SK-N-DZ (cell line): ENCODE measurements around the gene SAP30BP.

Source experiments
- DNase-seq: peaks from one replicate; pipeline ENCODE4 v3.0.0-alpha.2; 2015; ENCODE audit warnings: low spot score

The SAP30BP gene

DNA sequence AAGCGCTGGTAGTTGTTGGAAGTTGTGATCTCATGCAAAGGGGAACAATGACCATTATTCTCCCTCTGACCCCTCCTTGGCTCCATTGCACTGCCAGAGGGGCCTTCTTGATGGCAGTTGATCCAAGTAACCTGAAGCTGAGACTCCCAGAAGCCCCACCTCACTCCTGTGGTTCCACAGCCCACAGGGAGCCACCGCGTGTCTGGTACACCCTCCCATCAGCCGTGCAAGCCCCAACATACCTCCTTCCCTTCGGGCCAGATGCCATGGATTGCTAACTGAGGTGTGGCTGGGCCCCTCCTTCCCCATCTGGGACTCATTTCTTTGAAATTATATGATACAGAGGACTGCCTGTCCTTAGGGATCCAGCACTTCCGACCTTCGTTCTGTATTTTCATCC is 17.8 kb downstream of the SAP30BP start:
- no peak for DNase-seq

DNA sequence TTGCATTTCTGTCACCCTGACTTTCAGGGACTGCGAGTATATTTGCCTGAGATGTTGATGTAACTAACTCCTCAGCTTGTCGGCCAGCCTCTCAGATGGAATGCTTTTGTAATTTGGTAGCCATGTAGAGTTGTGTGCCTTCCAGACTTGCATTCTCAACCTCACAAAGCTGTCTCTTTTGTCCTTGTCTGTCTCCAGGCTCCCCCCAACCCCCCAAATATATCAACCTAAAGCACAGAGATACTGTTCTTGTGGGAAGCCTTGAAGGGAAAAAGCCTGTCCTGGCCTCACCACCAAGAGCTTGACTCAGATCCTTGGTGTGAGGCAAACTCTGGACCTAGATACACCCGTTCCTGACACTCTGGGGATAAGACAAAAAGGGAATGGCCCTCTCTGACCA is 18.4 kb downstream of the SAP30BP start:
- no peak for DNase-seq

DNA sequence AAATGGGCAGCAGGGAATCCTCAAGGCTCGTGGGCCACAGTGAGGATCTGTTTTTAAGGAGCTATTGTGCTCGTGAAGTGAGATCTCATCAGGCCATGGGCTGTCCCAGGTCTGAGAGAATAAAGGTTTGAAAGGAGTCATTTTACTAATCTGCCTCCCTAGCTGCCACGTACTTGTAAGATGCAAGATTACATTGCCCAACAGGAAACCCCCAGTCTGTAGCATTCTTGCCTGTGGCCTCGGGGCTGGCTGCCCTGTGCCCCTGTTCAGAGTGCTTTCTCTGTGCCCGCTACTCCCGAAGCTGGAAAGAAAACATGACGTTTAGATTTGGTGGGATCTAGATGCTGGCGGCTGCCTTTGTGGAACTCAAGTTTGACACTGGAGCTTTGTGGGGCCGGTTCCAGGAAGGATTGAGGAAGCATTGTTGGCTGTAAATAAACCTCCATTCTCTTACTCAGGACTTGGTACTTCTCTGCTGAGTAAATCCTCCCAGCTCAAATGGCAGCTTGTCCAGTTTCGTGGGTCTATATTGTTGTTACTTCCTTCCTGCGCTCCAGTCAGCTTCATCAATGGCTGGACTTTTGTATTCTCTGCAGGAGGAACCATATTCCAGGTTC is 21.2 kb downstream of the SAP30BP start:
- DNase-seq = no peak

DNA sequence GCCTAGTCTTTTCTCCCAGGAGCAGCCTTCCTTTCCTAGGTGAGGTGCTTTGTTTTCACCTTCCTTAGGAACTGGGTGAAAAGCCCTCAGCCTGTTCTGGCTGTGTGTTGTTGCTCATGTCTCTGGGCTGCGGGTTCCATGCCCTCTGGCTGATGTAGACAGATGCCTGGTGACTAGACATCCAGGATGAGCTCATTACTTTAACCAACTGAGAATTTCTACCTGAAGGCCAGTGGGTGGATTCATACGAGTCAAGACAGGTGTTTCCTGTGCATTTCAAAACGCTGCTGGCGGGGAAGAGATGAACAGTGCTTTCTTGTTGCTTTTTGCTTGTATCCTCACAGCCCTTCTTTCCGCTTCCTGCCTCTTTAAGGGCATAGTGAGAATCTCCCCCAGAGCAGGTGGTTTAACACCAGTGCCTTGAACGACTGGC is 22.3 kb downstream of the SAP30BP start:
- no peak for DNase-seq

DNA sequence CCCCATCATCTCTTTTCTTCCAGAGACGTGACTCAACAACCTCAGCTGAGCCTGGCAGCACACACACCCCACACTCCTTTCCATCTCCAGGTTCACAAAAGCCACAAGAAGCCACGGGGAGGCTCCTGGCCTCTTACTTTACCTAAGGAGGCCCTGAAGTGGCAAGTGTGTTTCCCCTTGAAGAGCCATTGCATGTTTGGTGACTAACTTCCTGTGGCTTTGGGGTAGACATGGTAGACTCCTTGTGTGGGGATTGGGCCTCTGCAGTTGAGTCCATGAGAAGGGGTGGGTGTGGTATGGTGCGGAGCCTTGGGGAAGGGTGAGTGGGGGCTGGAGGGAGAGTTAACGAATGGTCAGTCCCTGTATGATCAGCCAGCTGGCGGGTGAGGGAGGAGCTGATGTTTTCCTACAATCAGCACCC is 24.2 kb downstream of the SAP30BP start:
- no peak for DNase-seq

DNA sequence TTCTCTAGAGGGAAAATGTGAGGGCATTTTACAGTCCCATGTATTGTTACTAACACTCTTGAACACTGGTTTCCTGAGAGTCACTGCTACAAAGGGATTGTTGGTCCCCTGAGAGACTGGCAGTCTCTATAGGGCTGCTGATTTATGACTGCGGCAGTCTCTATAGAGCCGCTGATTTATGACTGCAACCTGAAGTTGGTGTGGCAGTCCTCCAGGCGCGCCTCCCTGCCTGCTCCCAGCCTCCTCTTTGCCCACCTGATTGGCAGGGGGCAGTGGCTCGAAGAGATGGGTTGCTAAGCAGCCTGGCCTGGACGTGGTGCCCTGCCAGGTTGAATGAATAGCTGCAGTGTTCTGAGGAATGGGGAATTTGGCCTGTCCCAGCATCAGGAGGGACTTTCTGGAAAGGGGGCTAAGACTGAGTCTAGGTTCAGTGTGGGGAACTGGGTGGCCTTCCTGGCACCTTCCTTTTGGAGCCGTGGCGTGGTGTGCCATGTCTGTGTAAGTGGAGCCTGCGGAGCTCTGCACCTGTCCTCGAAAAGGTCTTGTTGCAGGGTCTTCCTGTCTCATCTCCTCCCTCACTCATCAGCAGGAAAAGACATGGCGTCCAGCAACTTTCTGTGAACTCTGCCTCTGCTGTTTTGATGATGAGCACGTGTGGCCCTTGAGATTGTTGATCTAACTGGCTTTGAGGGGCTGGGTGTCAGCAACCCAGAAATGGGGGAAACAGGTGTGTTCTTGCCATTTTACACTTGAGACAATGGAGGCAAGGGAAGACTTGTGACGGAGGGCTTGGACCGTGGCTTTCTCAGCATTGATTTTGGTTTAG is 24.9 kb downstream of the SAP30BP start:
- no peak for DNase-seq

DNA sequence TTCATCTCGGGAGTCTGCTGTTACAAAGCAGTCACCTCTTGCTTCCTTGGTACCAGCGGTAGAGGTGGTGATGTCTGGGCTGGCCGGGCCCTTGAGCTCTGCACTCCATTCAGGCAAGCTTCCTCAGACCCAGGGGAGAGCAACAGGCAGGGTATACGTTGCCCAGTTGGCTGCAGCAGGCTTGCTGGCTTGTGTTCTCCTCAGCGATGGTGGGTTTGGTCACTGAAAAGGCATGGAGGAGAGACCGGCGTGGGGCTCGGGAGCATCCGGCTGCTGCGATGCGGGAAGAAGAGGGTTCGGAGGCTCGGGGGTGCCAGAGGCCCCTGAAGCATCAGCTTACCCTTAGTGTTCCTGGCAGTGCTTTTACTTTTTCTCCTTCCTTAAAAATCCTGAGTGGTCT is 25.8 kb downstream of the SAP30BP start:
- DNase-seq = no peak

DNA sequence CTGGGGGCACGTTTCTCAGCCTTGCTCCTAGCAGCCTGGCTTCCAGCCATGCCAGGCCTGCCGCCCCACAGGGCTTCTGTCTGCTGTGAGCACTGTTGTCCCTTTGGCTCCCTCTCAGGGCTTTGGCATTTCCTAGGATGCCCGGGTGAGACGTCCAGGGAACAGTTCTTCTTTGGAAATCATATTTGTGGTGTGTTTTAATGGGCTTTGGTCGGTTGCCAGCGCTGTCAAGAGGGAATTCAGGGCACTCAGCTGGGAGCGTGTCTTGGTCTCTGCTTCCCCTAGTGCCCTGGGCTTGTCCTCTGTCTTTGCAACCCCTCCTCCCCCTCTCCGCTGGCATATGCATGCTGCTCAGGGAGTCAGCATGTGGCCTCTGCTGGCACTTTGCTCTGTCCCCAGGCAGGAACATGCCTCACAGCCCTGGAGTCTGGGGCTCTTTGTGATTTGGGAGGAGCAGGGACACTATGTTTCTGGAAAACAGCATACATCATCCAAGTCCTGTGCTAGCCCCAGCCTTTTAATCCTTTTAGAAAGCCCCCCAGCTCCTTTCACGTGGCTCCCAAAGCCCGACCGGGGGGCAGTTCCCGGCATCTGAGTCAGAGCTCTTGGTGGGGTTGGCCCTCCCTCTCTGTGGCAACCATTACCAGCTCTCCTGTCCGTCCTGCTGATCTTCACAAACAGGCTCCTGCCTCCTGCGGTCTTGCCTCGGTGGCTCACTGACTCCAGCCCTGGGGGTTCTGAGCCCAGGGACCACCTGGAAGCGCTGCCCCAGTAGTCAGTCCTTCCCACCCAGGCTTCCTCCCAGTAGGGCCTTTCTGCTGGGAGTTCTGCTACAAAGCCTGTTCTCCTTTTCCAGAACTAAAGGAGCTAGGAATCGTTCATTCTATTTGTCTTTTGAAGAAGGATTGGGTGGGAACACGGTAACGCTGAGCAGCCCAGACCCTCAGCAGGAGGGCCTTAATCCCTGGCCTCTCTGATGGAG is 26.7 kb downstream of the SAP30BP start:
- no peak for DNase-seq

DNA sequence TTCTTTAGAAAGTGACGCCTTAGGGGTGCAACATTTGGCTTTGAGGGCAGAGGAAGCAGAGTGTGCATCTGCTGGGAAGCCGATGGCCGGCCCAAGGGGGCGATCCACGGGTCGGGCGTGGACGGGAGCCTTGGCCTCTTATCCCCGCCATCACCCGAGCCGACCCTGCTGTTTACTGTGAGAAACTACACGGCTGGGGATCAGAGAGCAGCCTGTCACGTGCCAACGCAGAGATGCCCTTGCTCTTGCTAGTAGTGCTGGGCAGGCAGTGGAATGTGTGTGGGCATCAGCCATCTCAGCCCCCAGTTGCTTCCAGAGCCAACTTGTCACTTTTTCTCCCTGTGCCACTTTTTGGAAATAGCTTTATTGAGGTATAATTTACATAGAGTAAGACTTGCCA is 27.4 kb downstream of the SAP30BP start:
- no peak for DNase-seq

DNA sequence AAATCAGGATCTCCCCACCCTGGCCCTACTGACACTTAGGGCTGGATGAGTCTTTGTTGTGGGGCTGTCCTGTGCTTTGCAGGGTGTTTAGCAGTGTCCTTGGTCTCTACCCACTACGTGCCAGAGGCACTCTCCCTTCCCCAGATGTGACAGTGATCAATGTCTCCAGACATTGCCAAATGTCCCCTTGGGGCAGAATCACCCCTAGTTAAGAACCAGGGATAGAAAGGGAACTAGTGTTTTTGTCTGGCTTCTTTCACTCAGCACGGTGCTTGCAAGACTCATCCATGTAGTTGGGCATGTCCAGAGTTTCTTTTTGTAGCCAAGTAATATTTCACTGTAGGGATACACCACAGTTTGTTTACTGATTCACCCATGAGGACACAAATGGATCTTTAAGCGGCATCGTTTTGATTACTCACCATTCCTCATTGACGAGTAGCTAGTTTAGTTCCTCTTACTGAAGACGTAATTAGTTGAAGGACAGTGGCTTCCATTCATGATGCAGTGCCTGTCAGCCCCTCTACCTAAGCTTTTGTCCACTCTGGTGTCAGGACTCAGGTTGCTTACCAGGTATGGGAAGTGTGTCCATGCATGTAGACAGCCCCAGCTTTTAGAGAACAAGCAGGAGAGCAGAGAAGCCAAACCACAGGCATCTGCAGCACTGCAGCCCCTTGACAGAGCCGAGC is 28.1 kb downstream of the SAP30BP start:
- DNase-seq = no peak

DNA sequence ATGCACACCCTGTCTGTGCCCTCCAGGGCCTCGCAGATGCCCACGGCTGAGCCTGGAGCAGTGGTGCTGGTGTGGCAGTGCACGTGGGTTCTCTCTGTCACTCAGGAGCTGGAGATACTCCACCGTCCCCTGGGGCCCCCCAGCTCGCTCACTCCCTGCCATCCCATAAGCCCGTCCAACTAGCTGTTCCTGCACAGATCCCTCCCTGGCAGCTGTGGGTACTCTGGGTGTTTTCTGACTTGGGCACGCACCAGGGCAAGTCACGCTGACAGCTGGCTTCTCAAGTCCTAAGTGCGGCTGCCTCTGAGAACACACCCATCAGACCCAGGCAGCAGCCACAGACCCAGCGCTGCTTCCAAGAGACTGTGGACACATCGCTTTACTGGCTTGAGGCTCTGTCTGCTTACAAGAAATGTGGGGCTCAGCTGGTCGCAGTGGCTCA is 28.7 kb downstream of the SAP30BP start:
- no peak for DNase-seq

DNA sequence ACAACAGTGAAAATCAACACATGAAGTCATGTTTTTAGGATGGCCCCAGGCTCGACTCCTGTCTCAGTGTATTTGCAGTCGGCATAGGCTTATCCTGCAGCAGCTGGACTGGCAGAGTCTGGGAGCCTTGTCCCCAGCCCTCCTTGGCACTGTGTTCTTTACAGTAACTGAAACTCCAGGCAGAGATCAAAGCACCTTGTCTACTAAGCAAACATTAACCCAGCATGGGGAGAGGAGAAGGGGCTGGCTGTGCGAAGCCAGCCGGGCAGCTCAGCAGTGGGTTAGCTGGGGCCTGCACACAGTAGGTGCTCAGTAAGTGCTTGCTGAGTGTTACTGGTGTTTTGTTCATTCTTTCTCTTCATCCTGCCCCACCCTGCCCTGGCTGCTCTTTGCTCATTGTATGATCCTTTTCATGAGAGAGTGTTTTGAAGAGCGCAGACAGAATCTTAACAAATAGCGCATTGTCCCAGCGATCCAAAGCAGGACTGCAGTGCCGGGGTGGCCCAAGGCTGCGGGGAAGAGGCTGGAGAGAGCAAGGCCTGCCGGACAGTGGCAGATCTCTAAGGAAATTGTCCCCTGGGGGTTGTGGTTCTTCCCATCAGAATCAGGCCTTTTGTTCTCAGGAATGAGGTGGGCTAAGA is 30.6 kb downstream of the SAP30BP start:
- no peak for DNase-seq

DNA sequence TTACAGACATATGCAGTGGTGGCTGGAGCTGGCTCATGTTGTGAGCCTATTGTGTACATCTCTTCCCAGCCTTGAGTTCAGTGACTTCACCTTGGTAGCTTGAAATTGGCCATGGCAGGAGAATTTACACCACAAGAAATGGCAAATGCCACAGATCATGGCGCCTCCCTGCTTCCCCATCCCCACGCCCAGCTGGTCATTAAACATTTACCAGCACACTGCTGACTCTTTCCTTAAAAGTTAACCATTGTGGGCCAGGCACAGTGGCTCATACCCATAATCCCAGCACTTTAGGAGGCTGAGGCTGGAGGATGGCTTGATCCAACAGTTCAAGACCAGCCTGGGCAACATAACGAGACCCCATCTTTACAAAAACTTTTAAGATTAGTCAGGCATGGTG is 31.5 kb downstream of the SAP30BP start:
- no peak for DNase-seq

DNA sequence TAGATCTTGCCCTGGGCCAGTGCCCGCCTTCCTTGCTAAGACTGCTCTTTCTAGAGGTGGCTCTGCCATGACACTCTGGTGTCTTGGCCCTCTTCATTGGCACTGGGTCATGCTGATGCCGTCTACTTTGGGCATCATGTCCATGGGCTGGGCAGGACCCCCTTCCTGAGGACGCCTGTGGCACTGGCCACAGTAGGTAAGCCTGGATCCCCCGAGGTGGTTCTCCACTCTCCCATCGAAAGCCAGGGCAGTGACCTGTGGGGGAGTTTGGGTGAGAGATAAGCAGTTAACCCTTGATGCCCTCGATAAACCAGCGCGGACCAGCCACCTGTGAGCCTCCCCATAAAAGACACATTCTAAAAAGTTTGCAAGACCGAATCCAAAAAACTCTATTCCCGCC is 34.1 kb downstream of the SAP30BP start:
- DNase-seq = no peak

DNA sequence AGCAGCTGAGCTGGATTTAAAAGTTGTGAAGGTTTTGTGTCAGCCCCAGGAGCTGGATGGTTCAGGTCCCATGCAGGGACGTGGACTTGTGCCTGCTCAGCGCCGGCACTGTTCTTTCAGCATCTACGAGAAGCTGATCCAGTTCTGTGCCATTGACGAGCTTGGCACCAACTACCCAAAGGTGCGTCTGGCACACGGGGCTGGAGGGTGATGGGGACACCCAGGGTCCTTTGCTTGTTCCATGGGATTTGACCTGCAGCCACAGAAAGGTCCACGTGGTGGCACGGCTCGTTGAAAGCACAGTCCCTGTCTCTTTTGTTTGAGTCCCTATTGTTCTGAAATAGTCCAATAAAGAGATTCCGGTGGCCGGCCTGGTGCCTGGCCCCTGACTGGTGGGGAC is 36.1 kb downstream of the SAP30BP start:
- DNase-seq = no peak

DNA sequence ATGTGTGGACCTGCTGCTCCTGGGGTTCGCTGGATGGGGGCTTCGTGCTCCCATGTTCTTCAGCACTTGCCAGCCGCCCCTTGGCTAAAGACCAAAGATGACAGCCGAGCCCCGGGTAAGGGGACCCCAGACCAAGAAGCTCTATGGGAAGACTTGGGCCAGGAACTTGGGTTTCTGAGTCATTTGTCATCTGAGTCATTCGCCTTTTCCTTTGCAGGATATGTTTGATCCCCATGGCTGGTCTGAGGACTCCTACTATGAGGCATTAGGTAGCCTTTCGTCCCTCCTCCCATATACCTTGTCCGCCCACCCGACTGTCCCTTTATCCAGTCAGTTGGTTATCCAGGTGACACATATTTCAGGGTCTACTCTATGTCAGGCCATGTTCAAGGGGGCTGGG is 36.5 kb downstream of the SAP30BP start:
- DNase-seq = no peak

DNA sequence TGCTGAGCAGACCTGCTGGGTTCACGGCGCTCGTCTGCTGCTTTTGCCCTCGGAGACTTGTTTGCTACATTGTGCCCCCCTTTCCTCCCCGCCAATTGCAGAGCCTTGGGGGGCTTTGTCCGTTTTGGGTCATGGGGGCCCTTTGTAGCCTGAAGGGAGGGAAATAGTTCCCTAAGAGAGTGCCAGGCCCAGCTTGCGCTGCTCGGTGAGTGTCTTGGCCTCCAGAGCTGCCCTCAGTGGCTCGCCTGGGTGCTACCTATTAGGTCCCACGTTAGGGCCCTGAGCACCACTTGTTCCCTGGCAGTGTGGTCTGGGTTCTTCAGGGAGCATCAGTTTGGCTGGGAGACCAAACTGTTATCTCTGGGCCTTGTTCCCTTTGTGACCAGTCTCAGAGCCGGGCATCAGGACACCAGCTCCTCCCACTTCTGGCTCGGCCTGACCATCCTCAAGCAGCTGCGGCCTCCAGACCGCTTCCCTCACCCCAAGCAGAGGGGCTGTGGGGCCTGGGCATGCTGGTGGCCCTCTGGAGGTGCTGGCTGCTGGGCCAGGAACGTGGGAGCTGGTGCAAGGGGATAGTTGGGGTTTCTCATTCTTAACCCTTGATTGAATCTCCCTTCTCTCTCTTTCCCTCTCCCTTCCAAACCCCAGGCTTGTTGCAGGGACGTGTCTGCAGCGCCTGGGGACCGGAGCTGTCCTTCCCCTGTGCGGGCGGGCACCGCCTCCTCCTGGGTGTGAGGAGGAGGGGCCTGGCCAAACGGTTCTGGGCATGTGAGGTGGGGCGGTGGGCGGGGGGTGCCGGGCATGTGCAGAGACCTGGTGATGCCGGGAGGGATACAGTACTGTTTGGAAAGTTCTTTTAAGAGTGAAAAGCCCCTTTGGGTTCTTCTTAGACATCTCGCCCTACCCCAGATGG is 38.1 kb downstream of the SAP30BP start:
- DNase-seq = no peak

DNA sequence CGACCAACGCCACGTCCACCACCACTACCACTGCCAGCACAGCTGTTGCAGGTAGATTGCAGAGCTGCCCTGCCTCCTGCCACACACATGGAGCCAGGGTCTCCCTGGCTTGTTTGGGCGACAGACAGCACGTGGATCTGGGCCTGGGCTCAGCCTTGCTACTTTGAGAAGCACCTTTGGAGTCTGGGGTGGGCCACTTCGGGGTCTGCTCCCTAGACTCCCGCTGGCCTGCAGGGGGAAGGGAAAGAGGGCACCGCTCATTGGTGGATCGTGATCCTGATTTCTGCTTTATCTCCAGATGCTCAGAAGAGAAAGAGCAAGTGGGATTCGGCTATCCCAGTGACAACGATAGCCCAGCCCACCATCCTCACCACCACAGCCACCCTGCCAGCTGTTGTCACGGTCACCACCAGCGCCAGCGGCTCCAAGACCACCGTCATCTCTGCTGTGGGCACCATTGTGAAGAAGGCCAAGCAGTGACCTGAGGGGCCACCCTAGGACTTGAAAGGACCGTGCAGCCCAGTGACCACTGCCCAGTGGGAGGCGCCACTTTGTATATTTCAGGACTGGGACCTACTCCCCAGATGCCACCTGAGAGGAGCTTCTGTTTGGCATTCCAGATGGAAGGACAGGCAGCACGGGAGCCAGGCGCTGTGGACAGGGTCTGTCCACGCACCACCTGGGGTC is 39.0 kb downstream of the SAP30BP start:
- no peak for DNase-seq

DNA sequence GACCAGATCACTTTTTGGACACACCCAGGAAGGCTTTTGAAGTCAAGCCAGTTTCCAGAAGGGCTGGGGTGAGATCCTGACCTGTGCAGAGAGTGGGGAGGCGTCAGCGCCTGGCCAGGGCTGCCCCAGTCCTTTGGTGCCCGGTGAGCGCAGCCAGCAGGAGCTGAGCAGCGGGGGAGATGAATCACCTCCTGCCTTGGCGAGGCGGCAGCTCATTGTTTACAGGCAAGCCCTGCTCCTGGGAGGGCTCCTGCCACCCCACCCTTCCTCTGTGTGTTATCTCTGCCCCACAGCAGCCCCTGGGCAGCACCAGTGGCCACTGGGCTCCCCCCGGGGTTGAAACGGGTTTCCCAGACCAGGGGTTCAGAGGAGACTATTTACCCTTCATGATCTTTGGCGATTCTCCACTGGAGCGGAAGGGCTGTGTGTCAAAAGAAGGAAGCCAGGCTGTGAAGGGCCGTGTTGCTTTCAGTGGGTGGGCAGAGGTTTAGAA is 40.0 kb downstream of the SAP30BP start:
- no peak for DNase-seq
